Colonic mucosa (tissue), 4 donors: ENCODE data around the gene PLA2G2A. TPM values are rescaled to one million over a fixed set of nuclear protein-coding genes. Genes with fewer than 3 reads are reported as not detected.
A peak's percentile ranks its signal among the peaks of the same experiment; 100 is the strongest.

Experiments used
- DNase-seq: peaks from one replicate; pipeline ENCODE4 v3.0.0-alpha.2; 2020
- H3K27ac ChIP-seq: fragments of 200-600 bp; one replicate; pipeline ENCODE4 v1.8.0; 2021
- H3K27me3 ChIP-seq: fragments of 200-600 bp; one replicate; pipeline ENCODE4 v1.8.0; 2021
- H3K36me3 ChIP-seq: fragments of 200-600 bp; one replicate; pipeline ENCODE4 v1.8.0; 2021
- H3K4me1 ChIP-seq: fragments of 200-600 bp; one replicate; pipeline ENCODE4 v1.8.0; 2021; ENCODE audit warnings: mild to moderate bottlenecking
- H3K4me3 ChIP-seq: fragments of 200-600 bp; one replicate; pipeline ENCODE4 v1.8.0; 2021
- H3K9ac ChIP-seq, 2 donors: one replicate each; pipeline ENCODE4 v1.7.0; 2013; ENCODE audit warnings: control low read depth in 2 of 2, low read depth in 2 of 2, low read length in 2 of 2
- H3K9me3 ChIP-seq: fragments of 200-600 bp; one replicate; pipeline ENCODE4 v1.8.0; 2021
- CTCF ChIP-seq: fragments of 200-600 bp; IDR thresholded peaks from one replicate; pipeline ENCODE4 v1.8.0; 2022; ENCODE audit warnings: antibody characterized with exemption, mild to moderate bottlenecking
- intact Hi-C: fragments of 100-400 bp; cut with DNase I; formaldehyde crosslinking; loops from one replicate; pipeline ENCODE4 v1.14.1; 2022
- total RNA-seq, 2 donors: library from RNA; stranded (reverse); fragmentation: NEBNext Ultra II Directional in 1 of 2; extraction: Animal tissue kit (Norgen Biotek cat#: 25700) in 1 of 2; gene quantifications; one replicate each; pipeline ENCODE4 v1.2.1, GENCODE V29; 2021
- donor health status: healthy.
- donor health status: DM: no; HTN: no; CAD: no.
- donor health status: DM: no; HTN: no; CAD: no.

Gene PLA2G2A
- 100 to 1,000 TPM; 135 to 864 TPM for total RNA-seq

DNA sequence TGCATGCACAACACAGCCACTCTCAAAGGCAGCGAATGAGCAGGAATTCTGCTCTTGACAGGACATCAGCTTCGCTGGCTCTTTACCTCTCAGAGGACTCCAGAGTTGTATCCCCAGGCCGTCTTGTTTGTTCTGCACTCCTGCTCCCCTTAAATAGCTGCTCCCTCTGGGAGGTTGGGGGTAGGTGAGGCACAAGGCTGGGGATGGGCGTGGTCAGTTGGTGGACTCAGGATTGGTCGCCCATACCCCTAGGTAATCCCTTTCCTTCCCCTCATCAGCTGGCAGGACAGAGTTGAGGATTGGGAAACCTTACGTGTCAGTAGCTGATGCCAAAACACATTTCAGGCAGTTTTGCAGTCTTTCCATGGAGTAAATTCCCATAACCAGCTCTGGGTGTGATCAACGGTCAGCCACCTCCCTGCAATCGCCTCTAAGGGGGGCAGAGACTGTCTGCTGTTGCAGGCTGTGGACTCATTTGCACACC is at the start of gene PLA2G2A:
Gene PLA2G2A (minus strand): TSS at position 125 of the 484 bp plus-strand sequence. CDS start 845 bp downstream, outside the sequence.
- no peak for TF ChIP-seq CTCF
- peaks cover 13% of the 10 kb centered on the region for H3K4me1 ChIP-seq
- DNase-seq, result peak; percentile 79
- intact Hi-C loops, result no loop called here
- H3K4me3 ChIP-seq, result peak within 1 kb of the TSS; percentile 33
- H3K27me3 ChIP-seq, result no peaks in the 10 kb centered on the region
- H3K36me3 ChIP-seq, result no peaks in the 10 kb centered on the region
- H3K9me3 ChIP-seq, result no peaks in the 10 kb centered on the region
- peak within 1 kb of the TSS; percentile 37 to 62 for H3K9ac ChIP-seq
- peak within 1 kb of the TSS; percentile 88 for H3K27ac ChIP-seq

GRCh38 chr1:20028726-20029125 is 49.3 kb upstream of the PLA2G2A start:
- Histone ChIP-seq H3K4me1 (no peaks in the 10 kb centered on the region), H3K4me3 (no peak overlapping the region), H3K9ac (no peak overlapping the region), H3K36me3 (no peaks in the 10 kb centered on the region), H3K27ac (no peak overlapping the region), H3K27me3 (no peaks in the 10 kb centered on the region), H3K9me3 (no peaks in the 10 kb centered on the region)
- DNase-seq, result no peak
- intact Hi-C loops, result no loop called here
- TF ChIP-seq CTCF, result no peak

GRCh38 chr1:20028125-20028524 is 48.7 kb upstream of the PLA2G2A start:
- no peak overlapping the region for H3K9ac ChIP-seq
- no peak for TF ChIP-seq CTCF
- no peaks in the 10 kb centered on the region for H3K4me1 ChIP-seq
- intact Hi-C loops, result no loop called here
- no peaks in the 10 kb centered on the region for H3K9me3 ChIP-seq
- DNase-seq, result no peak
- no peak overlapping the region for H3K4me3 ChIP-seq
- H3K36me3 ChIP-seq, result no peaks in the 10 kb centered on the region
- H3K27me3 ChIP-seq, result no peaks in the 10 kb centered on the region
- H3K27ac ChIP-seq, result no peak overlapping the region

GRCh38 chr1:20017741-20018140 is 38.3 kb upstream of the PLA2G2A start:
- Histone ChIP-seq H3K27me3 (no peaks in the 10 kb centered on the region), H3K4me3 (no peak overlapping the region), H3K9ac (no peak overlapping the region), H3K9me3 (no peaks in the 10 kb centered on the region), H3K36me3 (no peaks in the 10 kb centered on the region), H3K4me1 (no peaks in the 10 kb centered on the region), H3K27ac (no peak overlapping the region)
- intact Hi-C loops, result no loop called here
- TF ChIP-seq CTCF, result no peak
- DNase-seq, result no peak

DNA sequence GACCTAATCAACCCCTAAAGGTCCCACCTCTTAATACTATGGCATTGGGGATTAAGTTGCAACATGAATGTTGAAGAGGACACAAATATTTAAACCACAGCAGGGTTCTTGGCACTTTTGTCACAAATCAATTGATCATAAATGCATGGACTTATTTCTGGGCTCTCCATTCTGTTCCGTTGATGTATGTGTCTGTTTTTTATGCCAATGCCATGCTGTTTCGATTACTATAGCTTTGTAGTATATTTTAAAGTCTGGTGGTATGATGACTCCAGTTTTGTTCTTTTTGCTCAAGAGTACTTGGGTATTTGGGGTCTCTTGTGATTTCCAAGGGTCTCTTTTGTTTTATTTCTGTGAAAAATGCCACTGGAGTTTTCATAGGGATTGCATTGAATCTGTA is 34.7 kb upstream of the PLA2G2A start:
- intact Hi-C loops, result no loop called here
- TF ChIP-seq CTCF, result no peak

More for the DNA sequence above, 34.7 kb upstream of the PLA2G2A start:
- no peak overlapping the region for H3K4me3 ChIP-seq
- H3K9me3 ChIP-seq, result no peaks in the 10 kb centered on the region
- no peaks in the 10 kb centered on the region for H3K4me1 ChIP-seq
- no peaks in the 10 kb centered on the region for H3K36me3 ChIP-seq
- H3K27me3 ChIP-seq, result no peaks in the 10 kb centered on the region
- no peak overlapping the region for H3K27ac ChIP-seq
- no peak overlapping the region for H3K9ac ChIP-seq
- DNase-seq, result no peak
